Kidney (tissue), 14 donors: ENCODE data around the gene MAN2C1. TPM values are rescaled to one million over a fixed set of nuclear protein-coding genes. Genes with fewer than 3 reads are reported as not detected.
"Not testable (repeated sequence)": the region's sequence is repeated elsewhere in the genome, so short reads cannot be mapped to it uniquely, and the experiment has no call there.

Source experiments
- DNase-seq, 5 donors: peaks; one replicate each; pipeline ENCODE4 v3.0.0-alpha.2; 2013 to 2020
- FAIRE-seq: peaks from 2 replicates; lab custom pipeline; 2012; peaks lifted over from hg19 to GRCh38; lab: Jason Lieb, UNC
- H3K27ac ChIP-seq, 2 donors: one replicate each; pipeline ENCODE4 v1.7.0; 2013; ENCODE audit warnings: low read depth in 2 of 2, low read length in 2 of 2, inconsistent platforms in 1 of 2
- H3K27me3 ChIP-seq: one replicate; pipeline ENCODE4 v1.7.1; 2013; ENCODE audit warnings: low read length, inconsistent platforms; ENCODE audit not compliant: control insufficient read depth, insufficient read depth
- H3K36me3 ChIP-seq, 3 donors: one replicate each; pipeline versions ENCODE4 v1.7.0 to v1.7.1; 2013; ENCODE audit warnings: low read length in 3 of 3, control low read depth in 1 of 3, inconsistent platforms in 1 of 3; ENCODE audit not compliant: insufficient read depth in 3 of 3, control insufficient read depth in 2 of 3
- H3K4me1 ChIP-seq, 3 donors: one replicate each; pipeline versions ENCODE4 v1.7.0 to v1.7.1; 2013; ENCODE audit warnings: low read length in 3 of 3, inconsistent platforms in 1 of 3, low read depth in 1 of 3; ENCODE audit not compliant: control insufficient read depth in 2 of 3, insufficient read depth in 2 of 3
- H3K4me3 ChIP-seq, 3 donors: one replicate each; pipeline versions ENCODE4 v1.7.0 to v1.8.1; 2013; ENCODE audit warnings: low read length in 3 of 3, control low read depth in 1 of 3, inconsistent platforms in 1 of 3
- H3K9ac ChIP-seq, 3 donors: one replicate each; pipeline versions ENCODE4 v1.7.0 to v1.7.1; 2013; ENCODE audit warnings: low read length in 3 of 3, control low read depth in 1 of 3, inconsistent platforms in 1 of 3
- H3K9me3 ChIP-seq, 3 donors: one replicate each; pipeline versions ENCODE4 v1.7.0 to v1.7.1; 2013; ENCODE audit warnings: low read length in 3 of 3, control low read depth in 1 of 3, inconsistent platforms in 1 of 3; ENCODE audit not compliant: control insufficient read depth in 2 of 3, insufficient read depth in 1 of 3
- intact Hi-C: fragments of 100-400 bp; cut with DNase I; formaldehyde crosslinking; loops from one replicate; pipeline ENCODE4 v1.11.1; 2022
- polyA plus RNA-seq: library from polyadenylated mRNA; stranded (reverse); fragments of 350-450 nt; fragmentation: Illumina TruSeq; extraction: RNeasy Lipid Tissue Mini Kit (QIAGEN cat#74804); gene quantifications from one replicate; pipeline ENCODE4 v1.2.3, GENCODE V29; 2014; ENCODE audit warnings: low read depth, low replicate concordance; ENCODE audit not compliant: insufficient read depth
- total RNA-seq: library from RNA; stranded (reverse); fragmentation: NEBNext Ultra II Directional; extraction: Animal tissue kit (Norgen Biotek cat#: 25700); gene quantifications from one replicate; pipeline ENCODE4 v1.2.1, GENCODE V29; 2021
- TF ChIP-seq, protein P1 (sequence below): IDR thresholded peaks from 3 replicates; pipeline ENCODE4 v1.5.1; 2012; ENCODE audit warnings: mild to moderate bottlenecking, moderate library complexity, borderline replicate concordance; ENCODE audit not compliant: insufficient read depth; ENCODE audit errors: extremely low read depth
- donor health status: control.
- donor health status: control.
- donor health status: control.
- donor health status: control.
- donor health status: control.
- donor health status: DM: yes; HTN: yes; CAD: no.
- donor health status: Normal renal cell carcinoma (clear cell type).

MAN2C1 gene
- total and polyA plus RNA-seq, 2 donors from 2014 or later: 126 to 246 TPM

DNA sequence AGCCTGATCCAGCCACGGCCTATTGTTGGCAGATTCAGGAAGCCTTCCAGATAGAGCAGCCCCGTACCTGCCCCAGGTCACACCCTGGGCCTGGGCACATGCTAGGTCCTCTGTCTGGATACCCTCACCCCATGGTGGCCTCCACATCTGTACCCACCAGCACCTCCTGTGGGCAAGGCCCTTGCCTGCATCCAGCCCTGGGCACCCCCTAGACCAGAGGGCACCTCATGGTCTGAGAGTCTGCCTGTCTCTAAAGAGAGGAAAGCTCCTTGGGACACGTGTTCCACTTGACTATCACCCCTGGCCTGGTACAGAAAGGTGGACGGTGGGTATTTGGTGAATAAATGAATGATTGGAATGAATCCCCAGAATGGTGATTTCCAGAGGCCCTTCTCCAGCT is 41.4 kb downstream of the MAN2C1 start:
- Histone ChIP-seq H3K4me3 (no peak overlapping the region), H3K27me3 (no peaks in the 10 kb centered on the region), H3K9me3 (no peaks in the 10 kb centered on the region), H3K27ac (no peak overlapping the region), H3K9ac (no peak overlapping the region), H3K4me1 (no peaks in the 10 kb centered on the region), H3K36me3 (no peaks in the 10 kb centered on the region)
- TF ChIP-seq, protein P1, sequence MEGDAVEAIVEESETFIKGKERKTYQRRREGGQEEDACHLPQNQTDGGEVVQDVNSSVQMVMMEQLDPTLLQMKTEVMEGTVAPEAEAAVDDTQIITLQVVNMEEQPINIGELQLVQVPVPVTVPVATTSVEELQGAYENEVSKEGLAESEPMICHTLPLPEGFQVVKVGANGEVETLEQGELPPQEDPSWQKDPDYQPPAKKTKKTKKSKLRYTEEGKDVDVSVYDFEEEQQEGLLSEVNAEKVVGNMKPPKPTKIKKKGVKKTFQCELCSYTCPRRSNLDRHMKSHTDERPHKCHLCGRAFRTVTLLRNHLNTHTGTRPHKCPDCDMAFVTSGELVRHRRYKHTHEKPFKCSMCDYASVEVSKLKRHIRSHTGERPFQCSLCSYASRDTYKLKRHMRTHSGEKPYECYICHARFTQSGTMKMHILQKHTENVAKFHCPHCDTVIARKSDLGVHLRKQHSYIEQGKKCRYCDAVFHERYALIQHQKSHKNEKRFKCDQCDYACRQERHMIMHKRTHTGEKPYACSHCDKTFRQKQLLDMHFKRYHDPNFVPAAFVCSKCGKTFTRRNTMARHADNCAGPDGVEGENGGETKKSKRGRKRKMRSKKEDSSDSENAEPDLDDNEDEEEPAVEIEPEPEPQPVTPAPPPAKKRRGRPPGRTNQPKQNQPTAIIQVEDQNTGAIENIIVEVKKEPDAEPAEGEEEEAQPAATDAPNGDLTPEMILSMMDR: no peak
- FAIRE-seq: no peak
- intact Hi-C loops: no loop called here
- DNase-seq: peak in 1 of 5 donors; percentile 64

DNA sequence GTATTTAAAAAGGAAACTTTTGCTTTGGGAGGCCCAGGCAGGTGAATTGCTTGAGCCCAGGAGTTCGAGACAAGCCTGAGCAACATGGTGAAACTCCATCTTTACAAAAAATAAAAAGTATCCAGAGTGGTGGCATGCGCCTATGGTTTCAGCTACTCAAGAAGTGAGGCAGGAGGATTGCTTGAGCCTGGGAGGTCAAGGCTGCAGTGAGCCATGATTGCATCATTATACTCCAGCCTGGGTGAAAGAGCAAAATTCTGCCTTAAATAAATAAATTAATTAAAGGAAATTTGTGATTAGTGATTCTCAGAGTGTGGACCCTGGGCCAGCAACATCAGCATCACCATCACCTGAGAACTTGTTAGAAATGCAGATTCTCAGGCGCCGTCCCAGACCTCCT is 42.5 kb downstream of the MAN2C1 start:
- intact Hi-C loops: no loop called here
- DNase-seq: no peak
- TF ChIP-seq, protein P1: no peak
- FAIRE-seq: no peak
- H3K27me3 ChIP-seq: no peaks in the 10 kb centered on the region
- no peak overlapping the region for H3K4me3 ChIP-seq
- H3K9ac ChIP-seq: no peak overlapping the region
- no peaks in the 10 kb centered on the region for H3K4me1 ChIP-seq
- no peak overlapping the region for H3K27ac ChIP-seq
- H3K9me3 ChIP-seq: no peaks in the 10 kb centered on the region
- H3K36me3 ChIP-seq: no peaks in the 10 kb centered on the region

DNA sequence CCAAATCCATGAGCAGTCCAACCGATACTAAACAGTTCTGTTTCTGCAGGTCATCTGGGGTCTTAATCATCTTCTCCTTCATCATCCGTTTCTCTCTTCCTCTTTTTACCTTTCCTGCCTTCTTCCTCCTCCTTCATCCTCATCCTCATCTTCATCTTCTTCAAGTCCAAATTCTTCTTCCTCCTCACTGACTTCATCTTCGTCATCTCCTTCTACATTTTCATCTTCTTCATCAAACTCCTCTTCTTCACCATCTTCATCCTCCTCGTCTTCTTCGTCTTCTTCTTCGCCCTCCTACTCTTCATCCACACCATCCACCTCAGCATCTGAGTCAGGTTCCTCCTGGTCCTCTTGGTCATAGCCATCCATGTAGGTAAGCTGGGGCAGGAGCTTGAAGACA is 46.7 kb downstream of the MAN2C1 start:
- intact Hi-C loops: no loop called here
- FAIRE-seq: no peak

DNA sequence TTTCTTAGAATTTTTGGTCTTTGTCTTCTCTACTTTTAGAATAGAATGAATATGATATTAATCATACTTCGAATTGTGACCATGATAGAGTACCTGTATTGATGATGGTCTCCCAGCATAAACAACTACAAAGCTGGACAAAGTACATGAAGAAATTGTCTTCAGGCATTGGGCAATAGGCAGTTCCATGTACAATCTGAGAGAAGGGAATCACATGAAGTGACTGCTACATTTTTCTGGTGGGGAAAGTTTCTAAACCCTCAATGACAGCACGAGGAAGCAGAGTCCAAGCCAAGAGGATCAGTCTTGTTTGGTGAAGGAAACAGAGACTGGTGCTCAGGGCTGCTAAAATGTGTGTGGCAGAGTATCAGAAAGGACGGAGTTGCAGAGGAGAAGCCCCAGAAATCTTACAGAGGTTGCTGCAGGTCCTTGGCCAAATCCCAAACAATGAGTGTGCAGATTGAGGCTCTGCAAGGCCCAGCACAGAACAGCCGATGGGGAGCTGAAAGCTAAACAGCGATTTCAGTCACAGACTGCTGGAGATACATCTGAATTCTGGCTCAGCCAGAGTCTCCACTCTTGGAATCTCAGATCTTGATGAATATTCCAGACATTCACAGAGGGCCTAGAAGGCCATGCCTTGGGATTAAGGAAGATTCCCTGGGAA is 49.0 kb downstream of the MAN2C1 start:
- H3K9ac ChIP-seq, FAIRE-seq, H3K4me1 ChIP-seq, DNase-seq, intact Hi-C loops, H3K27ac ChIP-seq, H3K27me3 ChIP-seq, H3K9me3 ChIP-seq, H3K36me3 ChIP-seq, H3K4me3 ChIP-seq: not testable (repeated sequence)

More for the DNA sequence above, 46.7 kb downstream of the MAN2C1 start:
- no peak overlapping the region for H3K4me3 ChIP-seq
- H3K9me3 ChIP-seq: no peaks in the 10 kb centered on the region
- no peak overlapping the region for H3K27ac ChIP-seq
- TF ChIP-seq, protein P1: no peak
- H3K27me3 ChIP-seq: no peaks in the 10 kb centered on the region
- H3K36me3 ChIP-seq: no peaks in the 10 kb centered on the region
- H3K4me1 ChIP-seq: no peaks in the 10 kb centered on the region
- H3K9ac ChIP-seq: no peak overlapping the region
- DNase-seq: no peak
